ENCODE measurements around the gene USP48.

Gene USP48

DNA sequence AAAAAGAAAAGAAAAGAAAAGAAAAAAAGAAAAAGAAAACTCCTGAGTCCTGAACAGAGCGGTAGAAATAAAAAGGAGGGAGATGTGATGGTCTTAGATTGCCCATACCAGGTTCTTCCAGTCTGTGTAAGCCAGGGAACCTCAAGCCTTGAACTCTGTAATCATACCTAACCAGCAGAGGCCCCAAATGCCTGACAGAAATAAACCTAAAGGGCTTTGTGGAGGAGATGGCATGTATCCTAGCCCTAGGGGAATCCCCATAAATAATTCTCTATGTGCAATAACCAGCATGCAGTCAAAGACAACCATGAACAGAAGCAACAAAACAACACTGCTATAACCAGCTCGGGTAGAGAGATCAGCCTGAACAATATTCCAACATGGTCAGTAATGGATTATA, 40.4 kb downstream of the USP48 start:
- peaks cover 43% of the 10 kb centered on the region; the same call in 1 of the 2 replicates for H3K36me3 ChIP-seq (ENCODE audit: insufficient read depth, low read length)

DNA sequence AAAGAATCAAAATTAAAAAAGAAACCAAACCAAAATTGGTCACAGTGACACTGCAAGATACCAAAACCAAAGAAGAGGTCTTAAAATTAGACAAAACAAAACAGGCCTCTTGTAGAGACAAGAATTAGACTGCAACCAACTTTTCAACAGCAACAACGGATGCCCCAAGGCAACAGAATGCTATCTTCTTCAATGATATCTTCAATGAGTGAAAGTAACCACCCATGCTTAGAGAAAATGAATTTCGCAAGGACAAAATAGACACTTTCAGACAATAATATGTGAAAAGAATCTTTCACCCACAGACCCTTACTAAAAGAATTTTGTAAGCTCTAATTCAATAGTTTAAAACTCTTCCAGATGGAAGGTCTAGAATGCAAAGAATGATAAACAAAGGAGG, 41.7 kb downstream of the USP48 start:
- Histone ChIP-seq H3K9ac (ENCODE audit: low read depth, low read length, poor library complexity, severe bottlenecking) (no peak overlapping the region), H2AFZ (ENCODE audit: low read length) (no peak overlapping the region), H3K9me2 (replicated peaks; ENCODE audit: low read depth, low read length) (no peaks in the 10 kb centered on the region), H3K4me2 (ENCODE audit: low read depth, low read length, poor library complexity, severe bottlenecking) (no peak overlapping the region), H3K4me1 (ENCODE audit: insufficient read depth, low read length, poor library complexity, severe bottlenecking) (no peaks in the 10 kb centered on the region), H3F3A (ENCODE audit: low read depth) (no peaks in the 10 kb centered on the region), H3K27me3 (ENCODE audit: insufficient read depth, low read length, poor library complexity, severe bottlenecking) (no peaks in the 10 kb centered on the region), H4K20me1 (ENCODE audit: insufficient read depth, low read length, poor library complexity, severe bottlenecking) (no peaks in the 10 kb centered on the region), H3K4me3 (ENCODE audit: low read length, poor library complexity, severe bottlenecking) (no peak overlapping the region), H3K9me3 (ENCODE audit: insufficient read depth, low read depth, low read length) (no peaks in the 10 kb centered on the region), H3K79me2 (ENCODE audit: insufficient read depth, low read length) (no peaks in the 10 kb centered on the region), H3K36me3 (ENCODE audit: insufficient read depth, low read length) (peaks cover 40% of the 10 kb centered on the region; the same call in 1 of the 2 replicates)
- TF ChIP-seq, protein P1, sequence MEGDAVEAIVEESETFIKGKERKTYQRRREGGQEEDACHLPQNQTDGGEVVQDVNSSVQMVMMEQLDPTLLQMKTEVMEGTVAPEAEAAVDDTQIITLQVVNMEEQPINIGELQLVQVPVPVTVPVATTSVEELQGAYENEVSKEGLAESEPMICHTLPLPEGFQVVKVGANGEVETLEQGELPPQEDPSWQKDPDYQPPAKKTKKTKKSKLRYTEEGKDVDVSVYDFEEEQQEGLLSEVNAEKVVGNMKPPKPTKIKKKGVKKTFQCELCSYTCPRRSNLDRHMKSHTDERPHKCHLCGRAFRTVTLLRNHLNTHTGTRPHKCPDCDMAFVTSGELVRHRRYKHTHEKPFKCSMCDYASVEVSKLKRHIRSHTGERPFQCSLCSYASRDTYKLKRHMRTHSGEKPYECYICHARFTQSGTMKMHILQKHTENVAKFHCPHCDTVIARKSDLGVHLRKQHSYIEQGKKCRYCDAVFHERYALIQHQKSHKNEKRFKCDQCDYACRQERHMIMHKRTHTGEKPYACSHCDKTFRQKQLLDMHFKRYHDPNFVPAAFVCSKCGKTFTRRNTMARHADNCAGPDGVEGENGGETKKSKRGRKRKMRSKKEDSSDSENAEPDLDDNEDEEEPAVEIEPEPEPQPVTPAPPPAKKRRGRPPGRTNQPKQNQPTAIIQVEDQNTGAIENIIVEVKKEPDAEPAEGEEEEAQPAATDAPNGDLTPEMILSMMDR (conservative IDR thresholded peaks at IDR 0.05; ENCODE audit: low read length): no peak
- TF ChIP-seq EZH2phosphoT487 (IDR thresholded peaks at IDR 0.05; ENCODE audit: borderline replicate concordance): no peak

More for the DNA sequence above, 40.4 kb downstream of the USP48 start:
- no peak overlapping the region for H2AFZ ChIP-seq (ENCODE audit: low read length)
- TF ChIP-seq EZH2phosphoT487 (IDR thresholded peaks at IDR 0.05; ENCODE audit: borderline replicate concordance): no peak
- TF ChIP-seq, protein P1 (conservative IDR thresholded peaks at IDR 0.05; ENCODE audit: low read length): no peak
- H3K4me1 ChIP-seq (ENCODE audit: insufficient read depth, low read length, poor library complexity, severe bottlenecking): no peaks in the 10 kb centered on the region
- H3K4me3 ChIP-seq (ENCODE audit: low read length, poor library complexity, severe bottlenecking): no peak overlapping the region
- H3K4me2 ChIP-seq (ENCODE audit: low read depth, low read length, poor library complexity, severe bottlenecking): no peak overlapping the region
- H3K9ac ChIP-seq (ENCODE audit: low read depth, low read length, poor library complexity, severe bottlenecking): no peak overlapping the region
- no peaks in the 10 kb centered on the region for H3K9me3 ChIP-seq (ENCODE audit: insufficient read depth, low read depth, low read length)
- no peaks in the 10 kb centered on the region for H3F3A ChIP-seq (ENCODE audit: low read depth)
- H3K79me2 ChIP-seq (ENCODE audit: insufficient read depth, low read length): no peaks in the 10 kb centered on the region
- no peaks in the 10 kb centered on the region for H4K20me1 ChIP-seq (ENCODE audit: insufficient read depth, low read length, poor library complexity, severe bottlenecking)
- no peaks in the 10 kb centered on the region for H3K9me2 ChIP-seq (replicated peaks; ENCODE audit: low read depth, low read length)
- no peaks in the 10 kb centered on the region for H3K27me3 ChIP-seq (ENCODE audit: insufficient read depth, low read length, poor library complexity, severe bottlenecking)

DNA sequence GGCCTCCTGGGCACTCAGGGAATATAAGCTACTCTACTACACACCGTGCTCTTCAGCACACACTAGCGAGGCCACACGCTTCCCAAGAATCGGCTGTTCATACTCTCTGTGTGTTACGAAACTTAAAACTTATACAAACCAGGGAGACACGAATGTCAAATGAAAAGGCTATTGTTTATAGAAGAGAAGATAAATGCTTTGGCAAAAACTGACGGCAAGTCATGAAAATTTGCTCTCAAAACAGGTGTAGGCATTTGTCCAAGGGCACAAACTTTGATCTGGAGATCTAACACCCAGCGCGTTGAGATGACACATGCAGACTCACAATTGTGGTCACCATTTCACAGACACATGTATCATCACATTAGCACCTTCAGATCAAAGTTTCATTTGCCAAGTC, 46.1 kb downstream of the USP48 start:
- Histone ChIP-seq H3K9ac (ENCODE audit: low read depth, low read length, poor library complexity, severe bottlenecking) (no peak overlapping the region), H3K4me2 (ENCODE audit: low read depth, low read length, poor library complexity, severe bottlenecking) (no peak overlapping the region), H3K36me3 (ENCODE audit: insufficient read depth, low read length) (peaks cover 58% of the 10 kb centered on the region; the same call in 1 of the 2 replicates), H4K20me1 (ENCODE audit: insufficient read depth, low read length, poor library complexity, severe bottlenecking) (no peaks in the 10 kb centered on the region), H3F3A (ENCODE audit: low read depth) (no peaks in the 10 kb centered on the region), H3K9me2 (replicated peaks; ENCODE audit: low read depth, low read length) (no peaks in the 10 kb centered on the region), H3K79me2 (ENCODE audit: insufficient read depth, low read length) (no peaks in the 10 kb centered on the region), H3K27me3 (ENCODE audit: insufficient read depth, low read length, poor library complexity, severe bottlenecking) (no peaks in the 10 kb centered on the region), H3K4me1 (ENCODE audit: insufficient read depth, low read length, poor library complexity, severe bottlenecking) (no peaks in the 10 kb centered on the region), H2AFZ (ENCODE audit: low read length) (no peak overlapping the region), H3K4me3 (ENCODE audit: low read length, poor library complexity, severe bottlenecking) (no peak overlapping the region), H3K9me3 (ENCODE audit: insufficient read depth, low read depth, low read length) (no peaks in the 10 kb centered on the region)
- TF ChIP-seq, protein P1 (conservative IDR thresholded peaks at IDR 0.05; ENCODE audit: low read length): no peak
- no peak for TF ChIP-seq EZH2phosphoT487 (IDR thresholded peaks at IDR 0.05; ENCODE audit: borderline replicate concordance)
